ENCODE results near the gene GPX2.

- TF ChIP-seq CTCF (IDR thresholded peaks at IDR 0.05; ENCODE audit: borderline replicate concordance, extremely low read depth, low read length, poor library complexity, severe bottlenecking): no peak
- no peak for TF ChIP-seq EZH2 (IDR thresholded peaks at IDR 0.05; ENCODE audit: borderline replicate concordance, low read depth, low read length, severe bottlenecking)
These were observed 8.1 kb downstream of the GPX2 start for GRCh38 chr14:64934338-64934929.

Measured in DND-41 (cell line).